K562 (cell line): ENCODE data around the gene LRRC8C. TPM values are rescaled to one million over a fixed set of nuclear protein-coding genes. Genes with fewer than 3 reads are reported as not detected.

Experiments
- ATAC-seq: fragments of 200-7000 bp; cut with Tn5 transposase; 3 replicates; pipeline ENCODE4 v1.9.1; 2020; ENCODE audit warnings: moderate library complexity
- BruUV-seq: library from RNA; stranded (reverse); fragments of 400-500 nt; replicated peaks from 2 replicates; lab custom pipeline; 2021; lab: Mats Ljungman, UMichigan
- CTCF ChIA-PET: fragments of 300-600 bp; formaldehyde crosslinking; extraction: SDS; loops from one replicate; lab custom pipeline; 2021; ENCODE audit warnings: low intra/inter-chr PET ratio; lab: Yijun Ruan, JAX
- POLR2A ChIA-PET: fragments of 300-600, 350-650 bp; sonication (Branson Sonifier 250); formaldehyde crosslinking; extraction: SDS; loops from one replicate; lab custom pipeline; 2021; ENCODE audit warnings: antibody characterized with exemption, inconsistent platforms; lab: Yijun Ruan, JAX
- DNase-seq, 4 experiments: peaks; one replicate each; pipeline versions ENCODE4 v3.0.0 to v3.0.0-alpha.2; 2011 to 2018; ENCODE audit warnings: low spot score in 3 of 4, mixed read lengths in 3 of 4; ENCODE audit errors: extremely low read depth in 1 of 4
- FAIRE-seq: peaks from 2 replicates; lab custom pipeline; 2011; peaks lifted over from hg19 to GRCh38; lab: Jason Lieb, UNC
- H2AFZ ChIP-seq: 2 replicates; pipeline ENCODE4 v1.6.0; 2011; ENCODE audit warnings: low read depth, low read length, control low read depth, inconsistent platforms
- H3K27ac ChIP-seq: fragments of 200-600 bp; 3 replicates; pipeline ENCODE4 v1.8.0; 2011; ENCODE audit warnings: low read depth, mild to moderate bottlenecking, control low read depth, inconsistent platforms, low read length, moderate library complexity, mixed read lengths; ENCODE audit errors: extremely low read depth
- H3K27me3 ChIP-seq, 2 experiments: fragments of 300-600 bp in 1 of 2; 2 replicates in 1 of 2; 3 replicates in 1 of 2; pipeline versions ENCODE4 v1.6.0 to v1.8.0; 2011; ENCODE audit warnings: inconsistent platforms in 2 of 2, low read length in 2 of 2, mild to moderate bottlenecking in 1 of 2, mixed read lengths in 1 of 2, moderate library complexity in 1 of 2; ENCODE audit not compliant: control insufficient read depth in 2 of 2, insufficient read depth in 2 of 2
- H3K36me3 ChIP-seq: fragments of 300-600 bp; 3 replicates; pipeline ENCODE4 v1.8.0; 2011; ENCODE audit warnings: mild to moderate bottlenecking, low read length, inconsistent platforms; ENCODE audit not compliant: control insufficient read depth, insufficient read depth
- H3K4me1 ChIP-seq, 2 experiments: fragments of 200-600 bp in 1 of 2; replicated peaks in 1 of 2; 2 replicates in 1 of 2; 3 replicates in 1 of 2; pipeline versions ENCODE4 v1.5.1 to v1.8.0; 2011; ENCODE audit warnings: inconsistent platforms in 2 of 2, low read length in 2 of 2, mild to moderate bottlenecking in 1 of 2, mixed read lengths in 1 of 2, moderate library complexity in 1 of 2; ENCODE audit not compliant: control insufficient read depth in 2 of 2, insufficient read depth in 2 of 2
- H3K4me2 ChIP-seq: 2 replicates; pipeline ENCODE4 v1.6.1; 2011; ENCODE audit warnings: low read length, control low read depth, inconsistent platforms, mixed read lengths; ENCODE audit not compliant: insufficient read depth
- H3K4me3 ChIP-seq: fragments of 200-600 bp; sonication (generic), shearing (Covaris generic); 2 replicates; pipeline ENCODE4 v1.5.1; 2016; ENCODE audit warnings: control low read depth, inconsistent platforms
- H3K79me2 ChIP-seq: fragments of 200-600 bp; 3 replicates; pipeline ENCODE4 v1.8.0; 2011; ENCODE audit warnings: low read length, inconsistent platforms; ENCODE audit not compliant: control insufficient read depth, insufficient read depth
- H3K9ac ChIP-seq, 2 experiments: 2 replicates each; pipeline versions ENCODE4 v1.6.0 to v1.6.1; 2011; ENCODE audit warnings: low read depth in 2 of 2, low read length in 2 of 2, control low read depth in 1 of 2, inconsistent platforms in 1 of 2, mild to moderate bottlenecking in 1 of 2, mixed read lengths in 1 of 2; ENCODE audit not compliant: insufficient read depth in 1 of 2
- H3K9me1 ChIP-seq: one replicate; pipeline ENCODE4 v1.6.0; 2011; ENCODE audit warnings: inconsistent platforms, mild to moderate bottlenecking, low read length, moderate library complexity; ENCODE audit not compliant: control insufficient read depth, insufficient read depth
- H3K9me3 ChIP-seq: replicated peaks from 2 replicates; pipeline ENCODE4 v1.5.1; 2011; ENCODE audit warnings: low read depth, low read length, inconsistent platforms; ENCODE audit not compliant: control insufficient read depth, insufficient read depth
- H4K20me1 ChIP-seq: replicated peaks from 2 replicates; pipeline ENCODE4 v1.6.1; 2011; ENCODE audit warnings: low read length, inconsistent platforms, mixed read lengths; ENCODE audit not compliant: control insufficient read depth, insufficient read depth
- MTF1 ChIP-seq: fragments of 250-450 bp; sonication (Bioruptor Pico); IDR thresholded peaks from 2 replicates; pipeline ENCODE4 v1.9.0; 2021; ENCODE audit warnings: moderate library complexity, mild to moderate bottlenecking, inconsistent platforms, borderline replicate concordance
- SPI1 ChIP-seq: IDR thresholded peaks from 2 replicates; pipeline ENCODE4 v1.6.1; 2011; ENCODE audit warnings: low read depth, low read length, control low read depth, borderline replicate concordance
- WGBS: fragments of 100-300 bp; shearing (Covaris generic); methylation state at CpG from one replicate; pipeline ENCODE4 v1.1.6; 2016; ENCODE audit warnings: low coverage, mixed read lengths; ENCODE audit not compliant: insufficient coverage; ENCODE audit errors: missing lambda C conversion rate; 5-methylcytosine and 5-hydroxymethylcytosine counted together
- in situ Hi-C: fragments of 300-500 bp; cut with MboI; formaldehyde crosslinking; loops from 4 replicates; pipeline ENCODE4 v1.15.0; 2018; ENCODE audit warnings: inconsistent platforms, mixed read lengths
- intact Hi-C: fragments of 100-400 bp; cut with micrococcal nuclease; formaldehyde crosslinking; loops from 2 replicates; pipeline ENCODE4 v1.14.2; 2022
- polyA plus RNA-seq, 8 experiments: library from polyadenylated mRNA; depleted of rRNA in 4 of 8; stranded (reverse) in 5 of 8; unstranded in 3 of 8; fragments of >200 nt; fragmentation: Nextera tagmentation in 2 of 8; fragmentation: Illumina TruSeq in 1 of 8; extraction: Ambion mirVana in 2 of 8; extraction: Trizol in 1 of 8; gene quantifications; 2 replicates each; pipeline versions ENCODE4 v1.2.1 to v1.2.3, GENCODE V29; 2011 to 2014; ENCODE audit warnings: inconsistent platforms in 1 of 8, missing spikeins in 1 of 8
- total RNA-seq, 7 experiments: library from RNA; depleted of rRNA in 6 of 7; stranded (reverse); fragments of >200 nt in 6 of 7; fragmentation: Illumina TruSeq in 2 of 7; extraction: Trizol in 2 of 7; gene quantifications; 2 replicates each; pipeline versions ENCODE4 v1.2.1 to v1.2.3, GENCODE V29; 2011 to 2021; ENCODE audit warnings: low replicate concordance in 1 of 7
- TF ChIP-seq, protein P1 (sequence below), 2 experiments: fragments of 450-650 bp in 1 of 2; sonication (generic) in 1 of 2; formaldehyde crosslinking in 1 of 2; IDR thresholded peaks; 2 replicates each; pipeline versions ENCODE4 v1.7.1 to v1.9.0; 2016 to 2022; ENCODE audit warnings: inconsistent platforms in 1 of 2, mild to moderate bottlenecking in 1 of 2, missing genetic modification reagents in 1 of 2

The LRRC8C gene
- total and polyA plus RNA-seq, 9 of the 15 experiments (the other 6 are each of a cell fraction or from before 2014, with no cell fraction given): 1.00 to 12.5 (median 4.5) TPM

DNA sequence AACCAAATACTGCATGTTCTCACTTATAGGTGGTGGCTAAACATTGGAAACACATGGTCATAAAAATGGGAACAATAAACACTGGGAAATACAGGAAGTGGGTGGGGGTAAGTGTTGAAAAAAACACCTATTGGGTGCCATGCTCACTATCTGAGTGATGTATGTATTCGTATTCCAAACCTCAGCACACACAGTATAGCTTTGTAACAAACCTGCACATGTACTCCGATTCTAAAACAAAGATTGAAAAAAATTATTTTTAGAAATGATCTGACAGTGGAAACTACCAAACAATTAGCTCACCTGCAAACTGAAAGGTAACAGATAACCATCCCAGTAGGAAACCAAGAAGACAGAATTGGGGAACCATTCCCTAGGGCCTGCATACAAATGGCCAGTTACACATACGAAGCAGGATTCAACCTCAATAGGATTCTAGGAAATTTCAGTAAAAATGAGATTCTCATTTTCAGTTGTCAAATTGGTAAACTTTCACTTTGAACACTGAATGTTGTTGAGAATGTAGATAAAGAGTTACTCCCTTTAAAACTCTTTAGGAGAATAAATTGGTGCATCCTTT lies 99.8 kb downstream of the LRRC8C start:
- BruUV-seq: no TSS peak
- intact Hi-C loops: no loop called here
- Histone ChIP-seq H3K79me2 (no peaks in the 10 kb centered on the region), H3K27me3 (no peaks in the 10 kb centered on the region), H2AFZ (no peak overlapping the region), H3K4me1 (peaks cover 0 to 6% of the 10 kb centered on the region in 2 experiments; a peak in 2 of 5 replicates), H3K9ac (no peak overlapping the region), H3K4me2 (no peak overlapping the region), H3K9me1 (no peaks in the 10 kb centered on the region), H3K27ac (no peak overlapping the region), H3K9me3 (no peaks in the 10 kb centered on the region), H3K36me3 (no peaks in the 10 kb centered on the region), H3K4me3 (no peak overlapping the region), H4K20me1 (no peaks in the 10 kb centered on the region)
- 26% methylated on average over 3 of the region's 3 CpGs for WGBS
- in situ Hi-C loops: no loop called here
- ATAC-seq: no peak
- DNase-seq: no peak
- FAIRE-seq: no peak
- CTCF ChIA-PET: no interaction called here
- TF ChIP-seq MTF1 (CRISPR knock-in tag) (no peak), SPI1 (peak; percentile 6; the same call in 1 of the 2 replicates)
- TF ChIP-seq, protein P1, sequence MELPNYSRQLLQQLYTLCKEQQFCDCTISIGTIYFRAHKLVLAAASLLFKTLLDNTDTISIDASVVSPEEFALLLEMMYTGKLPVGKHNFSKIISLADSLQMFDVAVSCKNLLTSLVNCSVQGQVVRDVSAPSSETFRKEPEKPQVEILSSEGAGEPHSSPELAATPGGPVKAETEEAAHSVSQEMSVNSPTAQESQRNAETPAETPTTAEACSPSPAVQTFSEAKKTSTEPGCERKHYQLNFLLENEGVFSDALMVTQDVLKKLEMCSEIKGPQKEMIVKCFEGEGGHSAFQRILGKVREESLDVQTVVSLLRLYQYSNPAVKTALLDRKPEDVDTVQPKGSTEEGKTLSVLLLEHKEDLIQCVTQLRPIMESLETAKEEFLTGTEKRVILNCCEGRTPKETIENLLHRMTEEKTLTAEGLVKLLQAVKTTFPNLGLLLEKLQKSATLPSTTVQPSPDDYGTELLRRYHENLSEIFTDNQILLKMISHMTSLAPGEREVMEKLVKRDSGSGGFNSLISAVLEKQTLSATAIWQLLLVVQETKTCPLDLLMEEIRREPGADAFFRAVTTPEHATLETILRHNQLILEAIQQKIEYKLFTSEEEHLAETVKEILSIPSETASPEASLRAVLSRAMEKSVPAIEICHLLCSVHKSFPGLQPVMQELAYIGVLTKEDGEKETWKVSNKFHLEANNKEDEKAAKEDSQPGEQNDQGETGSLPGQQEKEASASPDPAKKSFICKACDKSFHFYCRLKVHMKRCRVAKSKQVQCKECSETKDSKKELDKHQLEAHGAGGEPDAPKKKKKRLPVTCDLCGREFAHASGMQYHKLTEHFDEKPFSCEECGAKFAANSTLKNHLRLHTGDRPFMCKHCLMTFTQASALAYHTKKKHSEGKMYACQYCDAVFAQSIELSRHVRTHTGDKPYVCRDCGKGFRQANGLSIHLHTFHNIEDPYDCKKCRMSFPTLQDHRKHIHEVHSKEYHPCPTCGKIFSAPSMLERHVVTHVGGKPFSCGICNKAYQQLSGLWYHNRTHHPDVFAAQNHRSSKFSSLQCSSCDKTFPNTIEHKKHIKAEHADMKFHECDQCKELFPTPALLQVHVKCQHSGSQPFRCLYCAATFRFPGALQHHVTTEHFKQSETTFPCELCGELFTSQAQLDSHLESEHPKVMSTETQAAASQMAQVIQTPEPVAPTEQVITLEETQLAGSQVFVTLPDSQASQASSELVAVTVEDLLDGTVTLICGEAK (IDR thresholded peaks at IDR 0.05): 0 out of 2 replicates have a peak, but pooled peaks have one; percentile 32
- TF ChIP-seq, protein P1 (CRISPR knock-in tag; IDR thresholded peaks at IDR 0.05): no peak
- POLR2A ChIA-PET: interaction anchor here (0.6 to 1.1 kb wide), 2 partner anchors 12 to 27 kb away, joined by 3 to 4 read pairs; no protein-coding TSS in a partner anchor
